Neural progenitor cell (in vitro differentiated cells): ENCODE results near the gene PDZK1IP1. TPM values are rescaled to one million over a fixed set of nuclear protein-coding genes. Genes with fewer than 3 reads are reported as not detected.

ENCODE experiments used
- DNase-seq: peaks from one replicate; pipeline ENCODE4 v3.0.0-alpha.2; 2016; ENCODE audit warnings: low spot score
- H2AFZ ChIP-seq: fragments of 200-600 bp; sonication (generic); replicated peaks from 2 replicates; pipeline ENCODE4 v1.6.1; 2016; ENCODE audit warnings: antibody characterized with exemption
- H3F3A ChIP-seq: fragments of 200-600 bp; sonication (generic); 2 replicates; pipeline ENCODE4 v1.6.1; 2016; ENCODE audit warnings: antibody characterized with exemption, low read depth
- H3K27ac ChIP-seq: fragments of 200-600 bp; sonication (generic); 2 replicates; pipeline ENCODE4 v1.5.1; 2016; ENCODE audit warnings: mild to moderate bottlenecking
- H3K27me3 ChIP-seq: fragments of 200-600 bp; sonication (generic); 2 replicates; pipeline ENCODE4 v1.6.1; 2016; ENCODE audit warnings: mild to moderate bottlenecking, moderate library complexity
- H3K36me3 ChIP-seq: fragments of 200-600 bp; sonication (generic); 2 replicates; pipeline ENCODE4 v1.5.1; 2016
- H3K4me1 ChIP-seq: fragments of 200-600 bp; sonication (generic); 2 replicates; pipeline ENCODE4 v1.6.1; 2016; ENCODE audit warnings: mixed run types
- H3K4me2 ChIP-seq: fragments of 200-600 bp; sonication (generic); 2 replicates; pipeline ENCODE4 v1.6.1; 2016
- H3K4me3 ChIP-seq: fragments of 200-600 bp; sonication (generic); 2 replicates; pipeline ENCODE4 v1.5.1; 2016
- H3K79me2 ChIP-seq: fragments of 200-600 bp; sonication (generic); 2 replicates; pipeline ENCODE4 v1.6.1; 2016; ENCODE audit warnings: low read depth
- H3K9ac ChIP-seq: fragments of 200-600 bp; sonication (generic); 2 replicates; pipeline ENCODE4 v1.6.1; 2016
- H3K9me3 ChIP-seq: fragments of 200-600 bp; sonication (generic); 2 replicates; pipeline ENCODE4 v1.5.1; 2016; ENCODE audit warnings: low read depth
- H4K20me1 ChIP-seq: fragments of 200-600 bp; sonication (generic); 2 replicates; pipeline ENCODE4 v1.6.1; 2016; ENCODE audit warnings: low read depth
- H3K27ac Mint-ChIP-seq: 3 replicates; pipeline ENCODE4 v1.8.0; 2021; ENCODE audit warnings: mixed read lengths
- H3K27me3 Mint-ChIP-seq: 2 replicates; pipeline ENCODE4 v1.8.0; 2022; ENCODE audit warnings: low read depth, mild to moderate bottlenecking, inconsistent platforms, moderate library complexity, mixed read lengths; ENCODE audit not compliant: insufficient read depth
- H3K36me3 Mint-ChIP-seq: 3 replicates; pipeline ENCODE4 v1.8.0; 2021; ENCODE audit warnings: mixed read lengths
- H3K4me1 Mint-ChIP-seq: 3 replicates; pipeline ENCODE4 v1.8.0; 2021; ENCODE audit warnings: mixed read lengths
- H3K4me3 Mint-ChIP-seq: 3 replicates; pipeline ENCODE4 v1.8.0; 2021; ENCODE audit warnings: mild to moderate bottlenecking, moderate library complexity, mixed read lengths
- H3K9me3 Mint-ChIP-seq: 3 replicates; pipeline ENCODE4 v1.8.0; 2020; ENCODE audit warnings: mixed read lengths
- CTCF ChIP-seq: fragments of 200-600 bp; sonication (generic); IDR thresholded peaks from 2 replicates; pipeline ENCODE4 v1.5.1; 2017; ENCODE audit warnings: antibody characterized with exemption, mild to moderate bottlenecking
- EZH2 ChIP-seq: fragments of 200-600 bp; sonication (generic); IDR thresholded peaks from 2 replicates; pipeline ENCODE4 v1.6.1; 2017; ENCODE audit warnings: antibody characterized with exemption, mild to moderate bottlenecking, moderate library complexity
- EZH2phosphoT487 ChIP-seq: fragments of 200-600 bp; sonication (generic); IDR thresholded peaks from 2 replicates; pipeline ENCODE4 v1.6.1; 2017; ENCODE audit warnings: antibody characterized with exemption
- total RNA-seq: library from RNA; depleted of rRNA; stranded (reverse); fragments of >200 nt; gene quantifications from 2 replicates; pipeline ENCODE4 v1.2.3, GENCODE V29; 2015; ENCODE audit warnings: low replicate concordance

The PDZK1IP1 gene
- total RNA-seq, 1 donor from 2014 or later, result not detected

GRCh38 chr1:47224676-47225399 lies 35.0 kb upstream of the PDZK1IP1 start:
- no peaks in the 10 kb centered on the region for H3K36me3 Mint-ChIP-seq

GRCh38 chr1:47223921-47224675 lies 34.3 kb upstream of the PDZK1IP1 start:
- H3K9me3 Mint-ChIP-seq, result no peaks in the 10 kb centered on the region
- Histone ChIP-seq H4K20me1 (peaks cover 36% of the 10 kb centered on the region), H3F3A (no peaks in the 10 kb centered on the region), H3K9ac (no peak overlapping the region), H3K4me2 (no peak overlapping the region), H2AFZ (no peak overlapping the region), H3K79me2 (no peaks in the 10 kb centered on the region), H3K27ac (no peak overlapping the region), H3K9me3 (no peaks in the 10 kb centered on the region), H3K36me3 (no peaks in the 10 kb centered on the region), H3K4me1 (peaks cover 11% of the 10 kb centered on the region), H3K27me3 (peaks cover 100% of the 10 kb centered on the region), H3K4me3 (no peak overlapping the region)
- peaks cover 45% of the 10 kb centered on the region for H3K27me3 Mint-ChIP-seq
- H3K27ac Mint-ChIP-seq, result no peak overlapping the region
- no peak for DNase-seq
- TF ChIP-seq EZH2 (peak; percentile 19), EZH2phosphoT487 (no peak)
- H3K4me1 Mint-ChIP-seq, result peaks cover 8% of the 10 kb centered on the region
- no peak overlapping the region for H3K4me3 Mint-ChIP-seq
- H3K36me3 Mint-ChIP-seq, result no peaks in the 10 kb centered on the region

More at GRCh38 chr1:47224676-47225399, 35.0 kb upstream of the PDZK1IP1 start:
- no peak overlapping the region for H3K4me3 Mint-ChIP-seq
- peaks cover 9% of the 10 kb centered on the region for H3K4me1 Mint-ChIP-seq
- peak; percentile 27 for DNase-seq
- H3K4me2 ChIP-seq, result peak overlapping the region; percentile 84
- peak; percentile 93 for TF ChIP-seq EZH2phosphoT487
- no peak for TF ChIP-seq CTCF
- peak; percentile 89 for TF ChIP-seq EZH2
- no peak overlapping the region for H3K9ac ChIP-seq
- H3K36me3 ChIP-seq, result no peaks in the 10 kb centered on the region
- peak overlapping the region; percentile 85 for H2AFZ ChIP-seq
- peaks cover 15% of the 10 kb centered on the region for H3K4me1 ChIP-seq
- no peak overlapping the region for H3K27ac ChIP-seq
- H4K20me1 ChIP-seq, result peaks cover 43% of the 10 kb centered on the region
- H3K9me3 ChIP-seq, result no peaks in the 10 kb centered on the region
- H3F3A ChIP-seq, result no peaks in the 10 kb centered on the region
- peaks cover 52% of the 10 kb centered on the region for H3K27me3 Mint-ChIP-seq
- H3K9me3 Mint-ChIP-seq, result no peaks in the 10 kb centered on the region
- no peak overlapping the region for H3K27ac Mint-ChIP-seq
- H3K4me3 ChIP-seq, result peak overlapping the region; percentile 50
- H3K27me3 ChIP-seq, result peaks cover 100% of the 10 kb centered on the region
- no peaks in the 10 kb centered on the region for H3K79me2 ChIP-seq

GRCh38 chr1:47223174-47223920 lies 33.5 kb upstream of the PDZK1IP1 start:
- Mint-ChIP-seq H3K36me3 (no peaks in the 10 kb centered on the region), H3K27ac (no peak overlapping the region), H3K27me3 (peaks cover 42% of the 10 kb centered on the region), H3K9me3 (no peaks in the 10 kb centered on the region), H3K4me1 (peaks cover 8% of the 10 kb centered on the region), H3K4me3 (no peak overlapping the region)
- Histone ChIP-seq H3K4me2 (no peak overlapping the region), H3K4me3 (no peak overlapping the region), H2AFZ (no peak overlapping the region), H3K79me2 (no peaks in the 10 kb centered on the region), H3F3A (no peaks in the 10 kb centered on the region), H3K9ac (no peak overlapping the region), H3K4me1 (peaks cover 5% of the 10 kb centered on the region), H3K27me3 (peaks cover 100% of the 10 kb centered on the region), H3K9me3 (no peaks in the 10 kb centered on the region), H4K20me1 (peaks cover 28% of the 10 kb centered on the region), H3K36me3 (no peaks in the 10 kb centered on the region), H3K27ac (no peak overlapping the region)
- TF ChIP-seq EZH2 (peak; percentile 21), EZH2phosphoT487 (no peak), CTCF (no peak)
- no peak for DNase-seq
